ENCODE measurements around the gene MICALL1.
"Not testable (repeated sequence)": the region's sequence is repeated elsewhere in the genome, so short reads cannot be mapped to it uniquely, and the experiment has no call there.

The MICALL1 gene

DNA sequence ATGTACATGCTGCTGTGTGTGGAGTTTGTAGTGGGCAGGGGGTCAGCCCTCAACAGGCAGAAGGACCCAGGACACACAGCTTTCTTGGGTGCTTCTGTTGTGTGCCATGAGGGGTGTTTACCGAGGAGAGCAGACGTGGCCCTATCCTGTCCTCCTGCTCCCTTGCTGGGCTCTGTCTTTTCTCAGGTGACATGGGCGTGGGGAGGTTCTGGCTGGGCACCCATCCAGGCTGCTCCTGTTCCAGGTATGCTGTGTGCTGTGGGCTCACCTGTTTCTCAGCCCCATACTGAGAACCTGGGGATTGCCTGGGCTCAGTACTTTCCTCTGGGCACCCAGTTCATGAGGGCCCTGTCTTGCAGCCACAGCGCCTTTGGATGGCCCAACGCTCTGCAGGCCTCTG, 23.3 kb downstream of the MICALL1 start:
- DNase-seq (ENCODE audit: low read depth in 1 of 2, low spot score in 1 of 2): no peak

DNA sequence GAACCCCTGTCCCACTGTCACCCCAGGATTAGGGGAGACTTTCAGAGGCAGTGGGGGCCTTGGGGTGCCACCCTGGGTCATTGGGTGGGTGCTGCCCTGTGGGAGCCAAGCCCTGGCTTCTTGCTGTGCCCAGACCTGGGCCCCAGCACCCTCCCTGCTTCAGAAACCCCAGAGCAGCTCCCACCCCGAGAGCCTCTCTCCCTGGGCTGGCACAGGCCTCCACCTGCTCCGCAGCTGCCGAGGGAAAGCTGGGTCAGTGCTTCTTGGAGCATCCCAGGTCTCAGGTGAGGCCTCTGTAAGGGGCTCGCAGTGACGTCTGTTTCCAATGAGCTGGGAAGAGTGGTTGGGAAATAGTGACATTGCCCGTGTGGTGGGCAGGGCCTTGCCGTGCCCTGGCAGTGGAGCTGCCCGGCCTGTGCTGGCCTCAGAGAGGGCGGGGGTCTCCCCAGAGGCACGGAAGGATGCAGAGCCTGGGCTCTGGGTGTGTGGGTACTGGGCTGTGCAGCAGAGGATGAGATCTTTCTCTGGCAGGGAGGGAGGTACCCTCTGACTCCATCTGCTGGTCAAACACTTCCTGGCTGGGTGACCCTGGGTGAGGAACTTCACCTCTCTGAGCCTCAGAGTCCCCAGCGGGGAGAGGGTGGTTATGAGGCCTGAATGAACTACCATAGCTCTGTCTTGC, 24.3 kb downstream of the MICALL1 start:
- no peak for DNase-seq (ENCODE audit: low read depth in 1 of 2, low spot score in 1 of 2)

DNA sequence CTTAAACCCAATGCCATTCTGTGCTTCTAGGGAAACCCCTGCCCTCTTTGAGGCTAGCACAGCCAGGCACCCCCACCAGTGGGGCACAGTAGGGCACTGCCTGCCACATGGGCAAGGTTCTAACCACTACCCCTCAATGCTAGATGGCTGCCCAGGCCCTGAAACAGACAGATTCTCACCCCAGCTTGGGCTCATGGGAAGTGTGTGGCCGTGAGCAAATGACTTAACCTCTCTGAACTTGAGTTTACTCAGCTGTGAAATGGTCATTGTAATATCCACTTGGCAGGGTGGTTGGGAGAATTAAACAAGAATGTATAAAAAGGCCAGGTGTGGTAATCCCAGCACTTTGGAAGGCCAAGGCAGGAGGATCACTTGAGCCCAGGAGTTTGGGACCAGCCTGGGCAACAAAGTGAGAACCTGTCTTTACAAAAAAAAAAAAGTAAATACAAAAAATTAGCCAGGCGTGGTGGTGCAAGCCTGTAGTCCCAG, 24.9 kb downstream of the MICALL1 start:
- DNase-seq (ENCODE audit: low read depth in 1 of 2, low spot score in 1 of 2): no peak

DNA sequence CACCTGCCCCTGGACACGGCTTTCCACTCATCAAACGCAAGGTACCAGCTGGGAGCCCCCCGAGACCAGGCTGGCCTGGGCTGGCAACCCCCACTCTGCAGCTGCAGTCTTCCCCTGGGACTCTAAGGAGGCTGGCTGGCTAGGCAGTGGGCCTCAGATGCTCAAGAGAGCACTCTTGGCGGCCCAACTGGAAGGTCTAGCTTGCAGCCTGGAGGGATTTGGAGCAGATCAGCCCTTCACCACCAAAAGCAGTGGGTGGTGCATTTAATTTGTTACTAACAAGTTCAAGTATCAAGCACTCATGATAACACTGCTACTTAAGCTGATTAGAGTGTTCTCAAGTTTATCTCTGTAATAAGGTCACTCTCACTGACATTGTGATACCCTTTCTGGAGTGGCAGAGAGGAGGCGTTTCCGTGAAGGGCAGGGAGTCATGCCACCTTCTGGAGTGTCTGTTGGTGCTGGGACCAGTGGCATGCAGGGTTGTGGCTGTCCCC, 25.8 kb downstream of the MICALL1 start:
- no peak for DNase-seq (ENCODE audit: low read depth in 1 of 2, low spot score in 1 of 2)

DNA sequence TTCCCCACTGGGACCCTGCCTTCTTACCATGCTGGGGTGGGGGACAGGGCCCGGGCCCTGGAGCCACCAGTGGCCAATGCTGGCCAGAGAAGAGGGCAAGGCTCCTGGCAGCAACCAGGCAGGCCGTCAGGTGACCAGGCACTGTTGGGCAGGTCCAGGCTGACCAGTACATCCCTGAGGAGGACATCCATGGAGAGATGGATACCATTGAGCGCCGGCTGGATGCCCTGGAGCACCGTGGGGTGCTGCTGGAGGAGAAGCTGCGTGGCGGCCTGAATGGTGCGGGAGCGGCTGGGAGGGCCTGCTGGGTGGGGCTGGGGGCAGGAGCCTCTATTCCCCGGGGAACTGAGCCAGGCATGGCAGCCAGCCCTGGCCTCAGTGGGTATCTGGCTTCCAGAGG, 26.3 kb downstream of the MICALL1 start:
- DNase-seq (ENCODE audit: low read depth in 1 of 2, low spot score in 1 of 2): no peak

DNA sequence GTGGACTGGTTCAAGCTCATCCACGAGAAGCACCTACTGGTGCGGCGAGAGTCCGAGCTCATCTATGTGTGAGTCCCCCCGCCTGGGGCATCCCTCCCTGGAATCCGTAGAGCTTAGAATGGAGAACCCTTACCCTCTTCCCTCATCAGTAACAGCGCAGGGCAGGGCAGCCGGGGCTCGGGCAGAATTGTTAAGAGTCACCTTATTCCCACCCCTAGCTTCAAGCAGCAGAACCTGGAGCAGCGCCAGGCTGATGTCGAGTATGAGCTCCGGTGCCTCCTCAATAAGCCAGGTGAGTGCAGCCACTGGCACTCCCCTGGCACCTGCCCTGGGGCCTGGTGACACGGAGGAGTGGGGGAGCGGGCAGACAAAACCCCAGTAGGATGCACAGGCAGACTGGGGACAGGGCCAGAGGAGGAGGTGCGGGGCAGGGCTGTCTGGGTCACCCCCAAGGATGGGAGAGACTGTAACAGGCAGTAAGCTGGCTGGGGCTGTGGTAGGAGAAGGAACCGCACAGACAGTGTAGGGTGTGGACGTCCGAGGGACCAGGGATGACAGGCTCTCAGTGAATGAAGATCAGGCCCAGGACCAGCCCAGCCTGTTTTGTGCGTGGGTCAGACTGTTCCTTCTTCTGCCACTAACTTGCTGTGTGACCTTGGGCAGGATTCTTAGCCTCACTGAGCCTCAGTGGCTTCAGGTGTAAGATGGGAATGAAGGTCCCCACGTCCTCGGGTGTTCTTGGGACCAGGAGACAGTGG, 26.9 kb downstream of the MICALL1 start:
- DNase-seq (ENCODE audit: low read depth in 1 of 2, low spot score in 1 of 2): no peak

DNA sequence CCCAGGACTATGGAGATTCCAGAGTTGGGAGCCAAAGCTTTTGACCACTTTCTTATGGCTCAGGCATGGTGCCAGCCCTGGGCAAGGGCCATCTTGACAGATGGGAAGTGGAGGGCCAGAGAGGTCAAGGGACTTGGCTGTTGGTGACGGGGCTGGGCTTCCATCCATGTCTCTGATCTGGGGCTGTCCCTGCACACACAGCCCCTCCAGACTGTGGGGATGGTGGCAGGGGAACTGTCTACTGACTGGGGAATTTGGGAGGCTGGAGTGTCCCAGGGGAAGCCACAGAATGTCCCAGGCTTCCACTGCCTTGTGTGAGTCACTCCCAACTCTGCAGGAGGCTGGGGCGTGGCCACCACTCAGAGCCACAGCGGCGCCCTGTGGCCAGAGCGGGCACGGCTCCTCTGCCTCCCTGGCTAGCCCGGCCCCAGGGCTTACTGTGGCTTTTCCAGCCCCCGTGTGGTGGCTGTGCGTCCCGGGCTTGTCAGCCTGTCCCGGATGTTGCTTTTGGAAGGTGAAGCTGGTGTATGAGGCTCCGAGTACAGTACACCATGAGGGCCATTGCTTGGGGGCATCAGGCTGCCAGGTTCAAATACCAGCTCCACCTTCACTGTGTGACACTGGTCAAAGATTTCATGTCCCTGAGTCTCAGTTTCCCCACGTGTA, 27.7 kb downstream of the MICALL1 start:
- DNase-seq (ENCODE audit: low read depth in 1 of 2, low spot score in 1 of 2): peak; percentile 61 to 76

DNA sequence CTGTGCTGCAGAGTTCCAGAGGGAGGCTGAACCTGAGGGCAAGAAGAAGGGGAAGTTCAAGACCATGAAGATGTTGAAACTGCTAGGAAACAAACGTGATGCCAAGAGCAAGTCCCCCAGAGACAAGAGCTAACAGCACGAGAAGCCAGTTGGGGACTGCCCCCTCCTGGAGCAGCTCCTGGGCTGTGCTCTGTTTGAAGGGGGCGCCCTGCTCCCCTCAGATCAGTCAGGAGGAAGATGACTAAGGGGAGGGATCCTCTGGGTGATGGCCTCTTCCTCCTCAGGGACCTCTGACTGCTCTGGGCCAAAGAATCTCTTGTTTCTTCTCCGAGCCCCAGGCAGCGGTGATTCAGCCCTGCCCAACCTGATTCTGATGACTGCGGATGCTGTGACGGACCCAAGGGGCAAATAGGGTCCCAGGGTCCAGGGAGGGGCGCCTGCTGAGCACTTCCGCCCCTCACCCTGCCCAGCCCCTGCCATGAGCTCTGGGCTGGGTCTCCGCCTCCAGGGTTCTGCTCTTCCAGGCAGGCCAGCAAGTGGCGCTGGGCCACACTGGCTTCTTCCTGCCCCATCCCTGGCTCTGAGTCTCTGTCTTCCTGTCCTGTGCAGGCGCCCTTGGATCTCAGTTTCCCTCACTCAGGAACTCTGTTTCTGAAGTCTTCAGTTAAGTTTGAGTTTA, 34.7 kb downstream of the MICALL1 start:
- DNase-seq (ENCODE audit: low read depth in 1 of 2, low spot score in 1 of 2): no peak

DNA sequence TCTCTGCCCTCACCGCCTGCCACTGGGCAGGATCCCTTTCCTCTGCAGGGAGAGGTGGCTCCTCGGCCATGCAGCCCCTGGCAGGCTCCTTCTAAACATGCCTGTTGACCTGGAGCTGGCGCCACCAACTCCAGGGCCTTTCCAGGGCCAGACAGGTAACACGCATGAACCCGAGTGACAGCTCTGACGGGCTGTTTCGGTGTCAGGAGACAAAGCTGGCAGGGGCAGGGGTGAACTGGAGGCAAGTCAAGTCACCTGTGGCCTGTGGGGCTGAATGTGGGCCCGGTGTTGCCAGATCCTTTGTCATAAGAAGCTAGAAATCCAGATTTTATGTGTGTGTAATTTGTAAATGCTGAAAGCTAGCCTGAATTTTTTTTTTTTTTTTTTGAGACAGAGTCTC, 36.0 kb downstream of the MICALL1 start:
- DNase-seq (ENCODE audit: low read depth in 1 of 2, low spot score in 1 of 2): no peak

DNA sequence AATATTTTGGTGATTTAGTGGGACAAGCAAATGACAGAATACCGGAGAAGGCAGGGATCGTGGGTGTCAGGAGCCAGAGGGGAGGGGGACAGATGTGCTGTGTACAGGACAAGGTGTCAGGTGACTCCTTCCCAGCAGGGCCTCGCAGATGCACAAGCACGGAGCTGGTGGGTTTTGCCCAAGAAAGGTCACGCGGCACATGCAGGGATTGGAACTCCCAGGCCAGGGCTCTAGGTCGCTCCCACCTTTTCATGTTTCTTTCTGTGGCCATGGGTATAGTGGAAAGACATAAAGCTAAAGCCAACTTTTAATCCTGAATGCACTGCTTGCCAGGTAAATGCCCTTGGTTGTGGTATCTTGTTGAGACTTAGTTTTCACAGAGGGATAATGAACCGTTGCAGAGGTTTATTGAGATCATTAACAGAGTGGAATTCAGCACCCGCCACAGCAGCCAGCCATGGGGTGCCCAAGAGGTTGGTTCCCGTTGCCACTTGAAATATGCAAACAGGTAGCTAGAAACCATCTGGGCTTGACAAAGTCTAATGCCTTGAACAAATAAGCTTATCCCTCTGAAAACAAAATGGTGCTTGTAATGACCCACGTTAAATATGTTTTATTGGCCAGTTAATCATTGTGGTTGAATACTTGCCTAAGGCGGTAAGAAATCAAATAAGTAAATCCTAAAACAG, 37.2 kb downstream of the MICALL1 start:
- DNase-seq (ENCODE audit: low read depth in 1 of 2, low spot score in 1 of 2): no peak

DNA sequence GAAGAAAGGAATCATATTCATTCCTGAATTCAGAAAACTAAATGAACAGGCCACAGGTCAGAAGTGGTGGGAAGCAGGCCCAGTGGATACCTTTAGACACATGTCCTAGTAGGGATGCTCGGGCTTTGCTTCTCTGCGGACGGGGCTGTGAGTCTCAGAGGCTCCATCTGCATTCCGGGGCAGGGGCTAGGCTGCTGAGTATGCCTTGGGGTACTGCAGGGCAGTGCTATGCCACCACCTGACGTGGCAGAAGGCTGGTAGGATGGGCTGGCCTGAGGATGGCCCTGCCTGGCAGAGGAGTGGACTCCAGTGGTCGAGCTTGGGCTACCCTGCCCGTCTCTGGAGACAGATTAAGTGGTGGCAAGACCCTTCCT, 37.7 kb downstream of the MICALL1 start:
- DNase-seq (ENCODE audit: low read depth in 1 of 2, low spot score in 1 of 2): no peak

DNA sequence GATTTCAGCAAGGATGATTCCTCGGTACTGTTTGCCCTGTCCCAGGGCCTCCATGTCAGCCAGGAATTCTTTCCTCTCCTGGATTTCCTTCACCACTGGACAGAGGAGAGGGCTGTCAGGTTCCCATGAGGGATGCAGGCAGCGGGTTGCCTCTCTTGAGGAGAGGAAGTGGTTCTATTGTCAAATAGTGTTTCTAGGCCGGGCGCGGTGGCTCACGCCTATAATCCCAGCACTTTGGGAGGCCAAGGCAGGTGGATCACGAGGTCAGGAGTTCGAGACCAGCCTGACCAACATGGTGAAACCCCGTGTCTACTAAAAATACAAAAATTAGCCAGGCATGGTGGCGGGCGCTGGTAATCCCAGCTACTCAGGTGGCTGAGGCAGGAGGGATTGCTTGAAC, 38.3 kb downstream of the MICALL1 start:
- not testable (repeated sequence) for DNase-seq (ENCODE audit: low read depth in 1 of 2, low spot score in 1 of 2)

DNA sequence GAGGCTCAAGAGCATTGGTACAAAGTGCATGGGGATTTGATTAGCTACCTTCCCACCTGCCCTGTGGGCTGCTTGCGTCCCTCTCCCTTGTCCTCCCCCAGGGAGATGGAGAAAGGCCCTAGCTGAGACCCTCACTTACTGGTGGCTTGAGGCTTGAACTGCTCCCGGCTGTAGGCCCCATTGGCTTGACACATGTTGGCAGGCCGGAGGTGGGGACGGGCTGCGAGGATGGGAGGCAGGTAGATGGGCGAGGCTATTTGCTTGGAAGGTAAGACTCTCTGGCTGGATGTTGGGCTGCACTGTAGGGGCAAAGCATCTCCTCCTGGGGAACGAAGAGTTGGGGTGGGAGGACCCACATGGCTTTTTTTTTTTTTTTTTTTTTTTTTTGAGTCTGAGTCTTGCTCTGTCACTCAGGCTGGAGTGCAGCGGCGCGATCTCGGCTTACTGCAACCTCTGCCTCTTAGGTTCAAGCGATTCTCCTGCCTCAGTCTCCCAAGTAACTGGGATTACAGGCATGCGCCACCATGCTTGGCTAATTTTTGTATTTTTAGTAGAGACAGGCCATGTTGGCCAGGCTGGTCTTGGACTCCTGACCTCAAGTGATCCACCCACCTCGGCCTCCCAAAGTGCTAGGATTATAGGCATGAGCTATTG, 41.2 kb downstream of the MICALL1 start:
- DNase-seq (ENCODE audit: low read depth in 1 of 2, low spot score in 1 of 2): not testable (repeated sequence)

DNA sequence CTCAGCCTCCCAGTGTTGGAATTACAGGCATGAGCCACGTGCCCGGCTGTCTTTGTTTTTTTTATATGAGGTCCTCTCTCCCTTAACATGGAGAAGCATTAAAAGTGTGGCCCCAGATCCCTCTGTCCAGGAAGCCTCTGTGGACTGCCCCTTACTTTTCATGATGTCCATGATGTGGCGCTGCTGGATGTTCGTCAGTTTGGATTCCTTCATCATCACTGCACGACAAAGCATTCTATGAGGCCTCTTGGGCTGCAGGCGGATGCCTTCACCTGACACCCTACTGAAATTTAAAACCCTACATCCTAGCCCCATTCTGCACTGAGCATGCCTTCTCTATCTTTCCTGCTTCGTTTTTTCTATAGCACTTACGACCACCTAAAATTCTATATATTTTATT, 45.2 kb downstream of the MICALL1 start:
- DNase-seq (ENCODE audit: low read depth in 1 of 2, low spot score in 1 of 2): no peak

DNA sequence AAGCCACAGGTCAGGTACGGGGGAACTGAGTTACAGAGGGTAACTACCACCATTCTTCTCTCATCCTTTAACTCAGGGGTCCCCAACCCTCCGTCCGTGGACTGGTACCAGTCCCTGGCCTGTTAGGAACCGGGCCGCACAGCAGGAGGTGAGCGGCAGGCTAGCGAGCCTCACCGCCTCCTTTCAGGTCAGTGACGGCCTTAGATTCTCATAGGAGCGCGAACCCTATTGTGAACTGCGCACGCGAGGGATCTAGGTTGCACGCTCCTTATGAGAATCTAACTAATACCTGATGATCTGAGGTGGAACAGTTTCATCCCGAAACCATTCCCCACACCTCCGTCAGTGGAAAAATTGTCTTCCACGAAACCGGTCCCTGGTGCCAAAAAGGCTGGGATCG, 46.5 kb downstream of the MICALL1 start:
- DNase-seq (ENCODE audit: low read depth in 1 of 2, low spot score in 1 of 2): not testable (repeated sequence)

DNA sequence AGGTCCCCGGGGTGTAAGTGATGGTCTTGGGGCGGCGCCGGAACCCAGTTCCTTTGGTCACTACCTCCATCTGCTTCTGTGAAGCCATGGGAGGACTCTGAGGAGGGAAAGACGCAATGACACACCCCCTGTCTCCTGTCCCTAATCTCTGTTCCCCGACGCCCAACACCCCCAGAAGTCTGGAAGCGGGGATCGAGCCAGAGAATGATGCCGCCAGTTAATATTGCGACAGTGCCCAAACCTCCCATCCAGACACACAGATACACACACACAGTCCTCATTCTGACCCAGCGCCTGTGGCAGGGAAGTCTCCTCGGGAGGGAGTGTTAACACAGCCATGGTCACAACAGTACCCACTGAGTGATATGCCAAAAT, 47.0 kb downstream of the MICALL1 start:
- DNase-seq (ENCODE audit: low read depth in 1 of 2, low spot score in 1 of 2): no peak

DNA sequence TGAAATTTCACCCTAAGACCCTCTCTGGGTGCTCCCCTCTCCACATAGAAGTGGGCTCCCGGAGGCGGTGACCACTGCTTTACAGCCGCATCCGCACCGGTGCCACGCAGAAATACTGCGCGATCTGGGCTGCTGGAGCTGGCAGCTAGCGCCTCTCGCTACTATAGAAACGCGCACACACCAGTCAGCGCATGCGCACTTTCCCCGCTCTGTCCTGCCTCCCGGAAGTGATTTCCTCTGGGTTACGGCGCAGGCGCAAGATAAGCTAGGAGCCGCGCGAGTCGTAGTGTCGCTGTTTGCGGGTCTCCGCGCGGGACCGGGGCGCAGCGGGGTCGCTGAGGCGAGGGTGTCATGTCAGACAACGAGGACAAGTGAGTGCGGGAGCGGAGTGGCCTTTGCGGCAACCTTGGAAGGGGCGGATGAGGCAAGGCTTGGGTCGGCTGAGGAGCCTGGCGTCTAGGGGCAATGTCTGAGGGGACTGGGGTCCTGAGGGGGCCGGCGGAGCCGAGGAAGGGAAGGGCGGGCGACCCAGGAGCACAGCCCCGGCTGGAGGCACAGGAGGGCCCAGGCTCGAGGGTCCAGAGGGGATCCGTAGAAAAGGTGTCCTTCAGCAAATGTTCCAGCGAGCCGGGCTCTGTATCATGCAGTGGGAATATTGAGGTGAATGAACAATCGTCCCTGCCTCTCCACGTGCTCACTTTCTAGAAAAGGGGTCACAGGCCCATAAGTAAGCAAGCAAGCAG, 47.5 kb downstream of the MICALL1 start, which contains the start of the genes C22orf23 and POLR2F:
C22orf23 (minus strand) TSS at position 165 of the 743 bp plus-strand sequence. CDS start 452 bp downstream, outside the sequence.
POLR2F (plus strand) TSS at position 263 of the 743 bp plus-strand sequence; CDS start at position 352, 89 bp downstream.
- DNase-seq (ENCODE audit: low read depth in 1 of 2, low spot score in 1 of 2): peak; percentile 90 to 92

DNA sequence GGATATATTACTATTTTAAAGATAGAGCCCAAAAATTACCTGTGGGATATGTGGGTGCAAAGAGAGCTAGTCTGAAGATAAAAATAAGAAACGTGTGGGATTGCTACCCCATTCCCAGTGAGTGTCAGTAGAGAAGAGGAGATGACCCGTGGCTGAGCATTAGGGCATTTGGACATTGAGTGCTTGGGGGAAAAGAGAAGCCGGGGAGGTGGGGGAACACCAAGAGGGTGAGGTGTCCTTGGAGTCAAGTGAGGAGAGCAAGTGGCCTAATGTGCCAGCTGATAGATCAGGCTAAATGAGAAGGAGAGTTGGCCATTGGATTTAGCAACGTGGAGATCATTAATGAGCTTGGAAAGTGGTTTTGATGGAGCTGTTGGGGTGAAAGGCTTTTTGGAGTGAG, 48.6 kb downstream of the MICALL1 start:
- no peak for DNase-seq (ENCODE audit: low read depth in 1 of 2, low spot score in 1 of 2)

DNA sequence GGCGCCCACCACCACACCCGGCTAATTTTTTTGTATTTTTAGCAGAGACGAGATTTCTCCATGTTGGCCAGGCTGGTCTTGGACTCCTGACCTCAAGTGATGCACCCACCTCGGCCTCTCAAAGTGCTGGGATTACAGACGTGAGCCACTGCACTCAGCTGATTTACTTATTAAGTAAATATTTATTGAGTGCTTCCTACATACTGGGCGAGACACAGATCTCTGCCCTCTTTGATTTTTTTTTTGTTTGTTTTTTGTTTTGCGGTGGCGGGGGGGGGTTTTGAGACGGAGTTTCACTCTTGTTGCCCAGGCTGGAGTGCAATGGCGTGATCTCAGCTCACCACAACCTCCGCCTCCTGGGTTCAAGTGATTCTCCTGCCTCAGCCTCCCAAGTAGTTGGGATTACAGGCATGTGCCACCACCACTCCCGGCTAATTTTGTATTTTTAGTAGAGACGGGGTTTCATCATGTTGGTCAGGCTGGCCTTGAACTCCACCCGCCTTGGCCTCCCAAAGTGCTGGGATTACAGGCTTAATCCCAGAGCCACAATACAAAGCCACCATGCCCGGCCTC, 49.8 kb downstream of the MICALL1 start:
- not testable (repeated sequence) for DNase-seq (ENCODE audit: low read depth in 1 of 2, low spot score in 1 of 2)

Data from stimulated activated CD4-positive, alpha-beta T cell treated with anti-CD3 and anti-CD28 coated beads, Interleukin-15, amount 100 ng/mL, for 1 hour (primary cell).